ENCODE data around the gene DEFB131B. TPM values are rescaled to one million over a fixed set of nuclear protein-coding genes. Genes with fewer than 3 reads are reported as not detected.
"Not testable (repeated sequence)": the region's sequence is repeated elsewhere in the genome, so short reads cannot be mapped to it uniquely, and the experiment has no call there.

The DEFB131B gene, protein sequence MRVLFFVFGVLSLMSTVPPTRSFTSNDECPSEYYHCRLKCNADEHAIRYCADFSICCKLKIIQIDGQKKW
- total RNA-seq (2021; ENCODE audit: unreplicated experiment) (not detected), Bru-seq, nascent RNA (not detected), BruChase-seq, experiment 1, labeled RNA remaining after a 6-hour chase (not detected), BruChase-seq, experiment 2, labeled RNA remaining after a 2-hour chase (not detected)
- polyA plus RNA-seq (2012): not detected in 2 replicates
- long read RNA-seq: 0 reads

DNA sequence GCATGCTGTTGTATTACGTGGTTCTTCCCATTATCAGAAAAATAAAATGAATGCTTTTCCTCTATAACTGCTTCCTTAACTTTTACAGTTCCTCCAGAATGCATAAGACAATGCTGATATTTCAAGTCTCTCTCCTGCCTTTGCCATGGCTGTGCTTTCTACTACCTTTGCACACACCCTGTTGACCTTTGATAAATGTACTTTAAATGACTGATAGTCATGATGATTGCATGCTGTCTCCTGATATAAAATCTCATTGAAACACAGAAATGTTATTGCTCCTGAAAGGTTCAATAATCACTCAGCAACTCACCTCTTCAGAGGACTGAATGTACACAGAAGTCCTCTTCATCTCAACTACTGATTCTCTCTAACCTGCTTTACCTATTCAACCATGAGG, at the start of gene DEFB131B:
Gene DEFB131B, plus strand, starts transcription at position 395 of the 400 bp plus-strand sequence. Its CDS starts 0 bp downstream, at position 395.
- CTCF ChIA-PET; H3K9me3 ChIP-seq (ENCODE audit: control insufficient read depth in 1 of 2, insufficient read depth in 1 of 2, low read depth in 1 of 2, low read length in 2 of 2); H3K27me3 ChIP-seq (ENCODE audit: insufficient read depth, low read length); H3K36me3 ChIP-seq (ENCODE audit: control insufficient read depth in 1 of 2, insufficient read depth in 2 of 2, low read length in 2 of 2); H4K20me1 ChIP-seq (ENCODE audit: insufficient read depth); H3K4me2 ChIP-seq (ENCODE audit: low read length); ATAC-seq; H3K4me3 ChIP-seq (replicated peaks in 1 of 2; ENCODE audit: low read depth in 1 of 2, low read length in 2 of 2); RAD21 ChIA-PET (ENCODE audit: low non-redundant PET in 1 of 2, low total read pairs in 2 of 2, uncharacterized antibody in 2 of 2, unreplicated experiment in 2 of 2); H3K9me2 ChIP-seq (ENCODE audit: insufficient read depth); H3K27ac ChIP-seq (ENCODE audit: low read depth, low read length); intact Hi-C loops (cut with micrococcal nuclease); BruUV-seq (replicated peaks); DNase-seq (ENCODE audit: low read depth, low spot score); POLR2A ChIA-PET; H3K4me1 ChIP-seq (ENCODE audit: control insufficient read depth in 1 of 2, insufficient read depth in 2 of 2, low read length in 2 of 2); H2AFZ ChIP-seq (ENCODE audit: low read depth, low read length, poor library complexity, severe bottlenecking); H3K9ac ChIP-seq (ENCODE audit: low read length); H3K79me2 ChIP-seq (ENCODE audit: insufficient read depth, low read length): not testable (repeated sequence)

DNA sequence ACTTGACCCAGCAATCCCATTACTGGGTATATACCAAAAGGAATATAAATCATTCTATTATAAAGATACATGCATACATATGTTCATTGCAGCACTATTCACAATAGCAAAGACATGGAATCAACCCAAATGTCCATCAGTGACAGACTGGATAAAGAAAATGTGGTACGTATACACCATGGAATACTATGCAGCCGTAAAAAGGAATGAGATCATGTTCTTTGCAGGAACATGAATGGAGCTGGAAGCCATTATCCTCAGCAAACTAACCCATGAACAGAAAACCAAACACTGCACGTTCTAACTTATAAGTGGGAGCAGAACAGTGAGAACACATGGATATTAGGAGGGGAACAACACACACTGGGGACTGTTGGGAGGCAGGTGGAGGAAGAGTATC, 49.0 kb upstream of the DEFB131B start:
- H3K4me2 ChIP-seq (ENCODE audit: low read length); H3K9ac ChIP-seq (ENCODE audit: low read length); POLR2A ChIA-PET; H3K9me2 ChIP-seq (ENCODE audit: insufficient read depth); ATAC-seq; H3K36me3 ChIP-seq (ENCODE audit: control insufficient read depth in 1 of 2, insufficient read depth in 2 of 2, low read length in 2 of 2); H3K27ac ChIP-seq (ENCODE audit: low read depth, low read length); H3K4me1 ChIP-seq (ENCODE audit: control insufficient read depth in 1 of 2, insufficient read depth in 2 of 2, low read length in 2 of 2); H4K20me1 ChIP-seq (ENCODE audit: insufficient read depth); BruUV-seq (replicated peaks); CTCF ChIA-PET; H3K27me3 ChIP-seq (ENCODE audit: insufficient read depth, low read length); H3K9me3 ChIP-seq (ENCODE audit: control insufficient read depth in 1 of 2, insufficient read depth in 1 of 2, low read depth in 1 of 2, low read length in 2 of 2); RAD21 ChIA-PET (ENCODE audit: low non-redundant PET in 1 of 2, low total read pairs in 2 of 2, uncharacterized antibody in 2 of 2, unreplicated experiment in 2 of 2); H3K4me3 ChIP-seq (replicated peaks in 1 of 2; ENCODE audit: low read depth in 1 of 2, low read length in 2 of 2); H2AFZ ChIP-seq (ENCODE audit: low read depth, low read length, poor library complexity, severe bottlenecking); intact Hi-C loops (cut with micrococcal nuclease); H3K79me2 ChIP-seq (ENCODE audit: insufficient read depth, low read length); DNase-seq (ENCODE audit: low read depth, low spot score): not testable (repeated sequence)

DNA sequence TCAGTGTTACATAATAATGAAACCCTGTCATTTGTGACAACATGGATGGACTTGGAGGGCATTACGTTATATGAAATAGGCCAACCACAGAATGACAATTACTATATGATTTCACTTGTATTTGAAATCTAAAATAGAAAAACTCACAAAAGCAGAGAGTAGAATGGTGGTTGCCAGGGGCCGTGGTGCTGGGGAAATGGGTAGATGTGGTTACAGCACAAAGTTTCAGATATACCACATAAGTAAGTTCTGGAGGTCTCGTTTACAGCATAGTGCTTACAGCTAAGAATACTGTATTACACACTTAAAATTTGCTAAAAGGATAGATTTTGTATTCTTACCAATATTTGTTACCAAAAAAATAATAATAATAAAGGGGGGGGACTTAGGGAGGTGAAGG, 48.6 kb upstream of the DEFB131B start:
- RAD21 ChIA-PET (ENCODE audit: low non-redundant PET in 1 of 2, low total read pairs in 2 of 2, uncharacterized antibody in 2 of 2, unreplicated experiment in 2 of 2); H3K27ac ChIP-seq (ENCODE audit: low read depth, low read length); POLR2A ChIA-PET; H3K9me3 ChIP-seq (ENCODE audit: control insufficient read depth in 1 of 2, insufficient read depth in 1 of 2, low read depth in 1 of 2, low read length in 2 of 2); DNase-seq (ENCODE audit: low read depth, low spot score); H2AFZ ChIP-seq (ENCODE audit: low read depth, low read length, poor library complexity, severe bottlenecking); ATAC-seq; H3K79me2 ChIP-seq (ENCODE audit: insufficient read depth, low read length); H3K4me2 ChIP-seq (ENCODE audit: low read length); BruUV-seq (replicated peaks); H3K4me1 ChIP-seq (ENCODE audit: control insufficient read depth in 1 of 2, insufficient read depth in 2 of 2, low read length in 2 of 2); H3K27me3 ChIP-seq (ENCODE audit: insufficient read depth, low read length); H3K4me3 ChIP-seq (replicated peaks in 1 of 2; ENCODE audit: low read depth in 1 of 2, low read length in 2 of 2); H3K9me2 ChIP-seq (ENCODE audit: insufficient read depth); intact Hi-C loops (cut with micrococcal nuclease); CTCF ChIA-PET; H4K20me1 ChIP-seq (ENCODE audit: insufficient read depth); H3K9ac ChIP-seq (ENCODE audit: low read length); H3K36me3 ChIP-seq (ENCODE audit: control insufficient read depth in 1 of 2, insufficient read depth in 2 of 2, low read length in 2 of 2): not testable (repeated sequence)

DNA sequence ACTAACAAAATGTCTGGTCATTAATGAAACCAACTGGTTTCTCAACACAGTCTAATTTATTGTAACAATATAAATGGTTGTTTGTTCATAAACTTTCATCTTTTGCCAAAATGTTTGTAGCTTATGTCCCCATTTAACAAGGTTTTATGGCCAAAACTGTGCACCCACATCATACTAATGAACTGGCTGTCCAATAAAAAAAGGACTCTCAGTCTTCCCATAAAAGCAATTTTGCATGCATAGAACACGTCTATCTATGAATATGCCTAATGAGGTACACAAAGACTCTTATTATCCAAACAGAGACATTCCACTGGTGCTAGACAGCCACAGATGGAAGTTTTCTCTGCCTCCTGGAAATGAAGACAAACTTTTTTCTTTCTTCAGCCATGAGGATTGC, 45.4 kb upstream of the DEFB131B start, which contains the start of gene DEFB108B:
Gene DEFB108B, plus strand, starts transcription at position 390 of the 400 bp plus-strand sequence. Its CDS starts 0 bp downstream, at position 390.
- H3K9me3 ChIP-seq (ENCODE audit: control insufficient read depth in 1 of 2, insufficient read depth in 1 of 2, low read depth in 1 of 2, low read length in 2 of 2); H3K9me2 ChIP-seq (ENCODE audit: insufficient read depth); intact Hi-C loops (cut with micrococcal nuclease); BruUV-seq (replicated peaks); H3K79me2 ChIP-seq (ENCODE audit: insufficient read depth, low read length); RAD21 ChIA-PET (ENCODE audit: low non-redundant PET in 1 of 2, low total read pairs in 2 of 2, uncharacterized antibody in 2 of 2, unreplicated experiment in 2 of 2); DNase-seq (ENCODE audit: low read depth, low spot score); H3K4me2 ChIP-seq (ENCODE audit: low read length); H3K4me3 ChIP-seq (replicated peaks in 1 of 2; ENCODE audit: low read depth in 1 of 2, low read length in 2 of 2); ATAC-seq; H3K4me1 ChIP-seq (ENCODE audit: control insufficient read depth in 1 of 2, insufficient read depth in 2 of 2, low read length in 2 of 2); H2AFZ ChIP-seq (ENCODE audit: low read depth, low read length, poor library complexity, severe bottlenecking); H3K9ac ChIP-seq (ENCODE audit: low read length); H4K20me1 ChIP-seq (ENCODE audit: insufficient read depth); H3K27ac ChIP-seq (ENCODE audit: low read depth, low read length); CTCF ChIA-PET; H3K36me3 ChIP-seq (ENCODE audit: control insufficient read depth in 1 of 2, insufficient read depth in 2 of 2, low read length in 2 of 2); H3K27me3 ChIP-seq (ENCODE audit: insufficient read depth, low read length); POLR2A ChIA-PET: not testable (repeated sequence)
